OCI-LY3 (cell line): ENCODE measurements around the gene TNS4.
A peak's percentile ranks its signal among the peaks of the same experiment; 100 is the strongest.
"Not testable (repeated sequence)": the region's sequence is repeated elsewhere in the genome, so short reads cannot be mapped to it uniquely, and the experiment has no call there.

Source experiments
- H2AFZ ChIP-seq: fragments of 200-600, 300-600 bp; shearing (Covaris generic); 2 replicates; pipeline ENCODE4 v1.6.0; 2014; ENCODE audit warnings: antibody characterized with exemption, low read depth, low read length
- H3K27ac ChIP-seq: fragments of 200-600, 300-600 bp; sonication (generic); 2 replicates; pipeline ENCODE4 v1.5.1; 2014; ENCODE audit warnings: mild to moderate bottlenecking, low read length, moderate library complexity, mixed read lengths
- H3K27me3 ChIP-seq: fragments of 200-600, 300-600 bp; sonication (generic); 2 replicates; pipeline ENCODE4 v1.6.1; 2014; ENCODE audit warnings: low read depth, low read length, mixed read lengths
- H3K36me3 ChIP-seq: fragments of 200-600, 300-600 bp; sonication (generic); replicated peaks from 2 replicates; pipeline ENCODE3; 2014; ENCODE audit warnings: low read depth, low read length, mixed read lengths
- H3K4me1 ChIP-seq: fragments of 300-600, 200-600 bp; sonication (generic); 2 replicates; pipeline ENCODE4 v1.6.1; 2014; ENCODE audit warnings: low read length, mixed read lengths
- H3K4me2 ChIP-seq: fragments of 200-600, 300-600 bp; sonication (generic); 2 replicates; pipeline ENCODE4 v1.6.1; 2014; ENCODE audit warnings: low read length, mixed read lengths
- H3K4me3 ChIP-seq: fragments of 300-600, 200-600 bp; sonication (generic); 2 replicates; pipeline ENCODE4 v1.5.1; 2014; ENCODE audit warnings: antibody characterized with exemption, mild to moderate bottlenecking, low read length, moderate library complexity
- H3K79me2 ChIP-seq: fragments of 300-600, 200-600 bp; shearing (Covaris generic); 2 replicates; pipeline ENCODE4 v1.6.1; 2014; ENCODE audit warnings: mild to moderate bottlenecking, low read length, mixed read lengths
- H3K9ac ChIP-seq: fragments of 300-600, 200-600 bp; shearing (Covaris generic); 2 replicates; pipeline ENCODE4 v1.6.0; 2014; ENCODE audit warnings: mild to moderate bottlenecking, low read length, moderate library complexity
- H3K9me3 ChIP-seq: fragments of 200-600, 300-600 bp; shearing (Covaris generic); 2 replicates; pipeline ENCODE4 v1.6.1; 2014; ENCODE audit warnings: low read length, mixed read lengths; ENCODE audit not compliant: insufficient read depth
- H4K20me1 ChIP-seq: fragments of 200-600, 300-600 bp; sonication (generic); 2 replicates; pipeline ENCODE4 v1.6.1; 2016; ENCODE audit warnings: low read length, mixed read lengths; ENCODE audit not compliant: insufficient read depth
- CTCF ChIP-seq: fragments of 200-600, 300-600 bp; sonication (generic); IDR thresholded peaks from 2 replicates; pipeline ENCODE4 v1.5.1; 2014; ENCODE audit warnings: antibody characterized with exemption, low read length, low read depth
- EZH2phosphoT487 ChIP-seq: fragments of 200-600 bp; shearing (Covaris generic); IDR thresholded peaks from 2 replicates; pipeline ENCODE4 v1.6.1; 2018; ENCODE audit warnings: antibody characterized with exemption, mixed run types, low read depth

The TNS4 gene

GRCh38 chr17:40547785-40548478 is 46.5 kb upstream of the TNS4 start:
- Histone ChIP-seq H3K4me1 (peaks cover 67% of the 10 kb centered on the region), H4K20me1 (peaks cover 9% of the 10 kb centered on the region)

GRCh38 chr17:40547079-40547784 is 45.8 kb upstream of the TNS4 start:
- Histone ChIP-seq H3K36me3 (no peaks in the 10 kb centered on the region), H3K4me1 (peaks cover 73% of the 10 kb centered on the region), H3K27me3 (no peaks in the 10 kb centered on the region), H3K4me3 (no peak overlapping the region), H2AFZ (no peak overlapping the region), H3K79me2 (no peaks in the 10 kb centered on the region), H3K9ac (peak overlapping the region; percentile 9; the same call in 1 of the 2 replicates), H3K4me2 (no peak overlapping the region; the same call in 1 of the 2 replicates), H4K20me1 (peaks cover 2% of the 10 kb centered on the region; the same call in 1 of the 2 replicates), H3K9me3 (no peaks in the 10 kb centered on the region), H3K27ac (peak overlapping the region; percentile 9; the same call in 1 of the 2 replicates)
- TF ChIP-seq CTCF (no peak), EZH2phosphoT487 (no peak)

More at GRCh38 chr17:40547785-40548478, 46.5 kb upstream of the TNS4 start:
- no peaks in the 10 kb centered on the region for H3K79me2 ChIP-seq
- peak overlapping the region; percentile 9; the same call in 1 of the 2 replicates for H3K27ac ChIP-seq
- H3K9me3 ChIP-seq, result no peaks in the 10 kb centered on the region
- no peak overlapping the region for H3K4me3 ChIP-seq
- no peak overlapping the region for H2AFZ ChIP-seq
- H3K27me3 ChIP-seq, result no peaks in the 10 kb centered on the region
- H3K9ac ChIP-seq, result peak overlapping the region; percentile 9; the same call in 1 of the 2 replicates
- TF ChIP-seq CTCF, result no peak
- no peak for TF ChIP-seq EZH2phosphoT487
- peaks cover 5% of the 10 kb centered on the region for H3K36me3 ChIP-seq
- H3K4me2 ChIP-seq, result peak overlapping the region; percentile 36

GRCh38 chr17:40546497-40546896 is 45.1 kb upstream of the TNS4 start:
- peaks cover 74% of the 10 kb centered on the region for H3K4me1 ChIP-seq
- H3K4me3 ChIP-seq, H4K20me1 ChIP-seq, H3K9me3 ChIP-seq, H3K9ac ChIP-seq, H3K79me2 ChIP-seq, H3K27ac ChIP-seq, H3K4me2 ChIP-seq, H3K27me3 ChIP-seq, H3K36me3 ChIP-seq, H2AFZ ChIP-seq: not testable (repeated sequence)

- Histone ChIP-seq H3K9ac (no peak overlapping the region), H2AFZ (no peak overlapping the region), H3K36me3 (no peaks in the 10 kb centered on the region), H3K4me1 (peaks cover 74% of the 10 kb centered on the region), H3K4me3 (no peak overlapping the region), H3K79me2 (peaks cover 6% of the 10 kb centered on the region; the same call in 1 of the 2 replicates), H3K27me3 (no peaks in the 10 kb centered on the region), H3K9me3 (no peaks in the 10 kb centered on the region), H3K27ac (no peak overlapping the region), H3K4me2 (no peak overlapping the region), H4K20me1 (no peaks in the 10 kb centered on the region)
- no peak for TF ChIP-seq CTCF
Observed at GRCh38 chr17:40545660-40546059, 44.2 kb upstream of the TNS4 start.
